Activated effector memory CD4-positive, alpha-beta T cell treated with anti-CD3 and anti-CD28 coated beads, Interleukin-2, amount 50 U/mL, for 16 hours (primary cell): ENCODE data around the gene PTPN1.
"Not testable (repeated sequence)": the region's sequence is repeated elsewhere in the genome, so short reads cannot be mapped to it uniquely, and the experiment has no call there.

ENCODE experiments used
- DNase-seq: peaks from one replicate; pipeline ENCODE4 v3.0.0-alpha.2; 2020

Gene PTPN1

GRCh38 chr20:50595988-50596693 is 86.0 kb downstream of the PTPN1 start:
- no peak for DNase-seq

- DNase-seq, result no peak
These were observed 86.5 kb downstream of the PTPN1 start for GRCh38 chr20:50596694-50597021.

DNA sequence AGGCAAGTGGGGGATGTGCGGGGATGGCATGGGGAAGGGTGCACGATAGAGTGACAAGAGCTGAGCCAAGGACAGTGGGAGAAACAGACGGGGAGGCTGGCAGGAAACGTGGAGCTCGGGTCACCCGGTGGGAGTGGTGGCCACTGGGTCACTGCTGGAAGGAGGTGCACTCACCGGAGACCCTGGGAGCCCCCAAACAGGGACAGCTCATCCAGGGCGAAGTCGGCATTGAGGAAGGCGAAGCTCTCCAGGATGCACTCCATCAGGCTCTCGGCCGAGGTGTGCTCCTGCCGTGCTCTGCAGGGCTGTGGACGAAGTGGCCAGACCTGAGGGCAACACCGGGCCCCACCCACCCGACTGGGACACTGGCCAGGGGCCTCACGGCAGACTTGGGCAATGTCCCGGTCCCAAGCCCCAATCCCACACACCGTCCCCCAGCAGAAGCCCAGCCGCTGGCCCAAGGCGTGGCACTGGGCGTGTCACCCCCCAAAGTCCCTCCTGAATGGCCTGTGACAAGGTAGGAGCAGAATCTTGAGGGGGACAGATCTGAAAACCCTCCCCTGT is 87.3 kb downstream of the PTPN1 start:
- no peak for DNase-seq

DNA sequence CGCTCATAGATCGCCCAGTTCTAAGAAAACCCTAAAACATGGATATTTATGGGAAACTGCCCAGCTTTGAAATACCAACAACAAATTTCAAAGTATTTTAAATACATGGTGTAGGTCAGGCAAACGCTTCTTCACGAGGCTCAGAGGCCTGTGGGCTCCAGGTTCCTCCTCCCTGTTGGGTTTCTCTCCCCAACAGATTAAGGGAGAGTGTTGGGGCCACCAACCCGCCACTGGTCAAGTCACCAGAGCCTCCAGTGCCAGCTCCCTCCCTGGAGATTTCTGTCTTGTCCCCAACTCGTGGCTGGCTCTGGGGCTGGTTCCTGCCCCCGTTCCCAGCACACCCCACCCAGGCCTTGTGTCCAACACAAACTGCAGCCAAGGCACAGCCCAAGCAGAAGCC is 87.9 kb downstream of the PTPN1 start:
- no peak for DNase-seq

- not testable (repeated sequence) for DNase-seq
These were observed 88.6 kb downstream of the PTPN1 start for GRCh38 chr20:50598768-50599167.

DNA sequence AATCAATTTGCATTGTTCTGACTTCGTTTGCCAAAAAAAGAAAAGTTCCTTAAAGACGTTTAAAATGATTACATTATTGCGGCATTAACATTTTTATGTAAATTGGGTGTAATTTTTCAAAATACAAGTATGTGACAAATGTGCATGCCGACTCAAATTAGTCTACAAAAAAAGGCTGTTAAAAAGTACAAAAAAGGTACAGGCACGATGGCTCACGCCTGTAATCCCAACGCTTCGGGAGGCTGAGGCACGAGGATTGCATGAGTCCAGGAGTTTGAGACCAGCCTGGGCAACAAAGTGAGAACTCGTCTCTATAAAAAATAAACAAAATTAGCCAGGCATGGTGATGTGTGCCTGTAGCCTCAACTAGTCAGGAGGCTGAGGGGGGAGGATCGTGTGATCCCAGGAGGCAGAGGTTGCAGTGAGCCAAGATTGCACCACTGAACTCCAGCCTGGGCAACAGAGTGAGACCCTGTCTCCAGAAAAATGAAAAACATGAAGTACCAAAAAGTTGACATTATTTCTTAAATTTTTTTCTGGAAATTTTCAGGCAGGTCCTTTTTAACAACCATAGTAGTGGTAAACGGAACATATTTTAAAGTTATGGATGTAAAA is 90.2 kb downstream of the PTPN1 start:
- DNase-seq, result no peak

- DNase-seq, result no peak
These were observed 91.6 kb downstream of the PTPN1 start for GRCh38 chr20:50601511-50602431.

GRCh38 chr20:50602432-50603088 is 92.4 kb downstream of the PTPN1 start:
- no peak for DNase-seq

- no peak for DNase-seq
These were observed 94.3 kb downstream of the PTPN1 start for GRCh38 chr20:50604451-50604850.

- no peak for DNase-seq
These were observed 95.0 kb downstream of the PTPN1 start for GRCh38 chr20:50605136-50605535.

DNA sequence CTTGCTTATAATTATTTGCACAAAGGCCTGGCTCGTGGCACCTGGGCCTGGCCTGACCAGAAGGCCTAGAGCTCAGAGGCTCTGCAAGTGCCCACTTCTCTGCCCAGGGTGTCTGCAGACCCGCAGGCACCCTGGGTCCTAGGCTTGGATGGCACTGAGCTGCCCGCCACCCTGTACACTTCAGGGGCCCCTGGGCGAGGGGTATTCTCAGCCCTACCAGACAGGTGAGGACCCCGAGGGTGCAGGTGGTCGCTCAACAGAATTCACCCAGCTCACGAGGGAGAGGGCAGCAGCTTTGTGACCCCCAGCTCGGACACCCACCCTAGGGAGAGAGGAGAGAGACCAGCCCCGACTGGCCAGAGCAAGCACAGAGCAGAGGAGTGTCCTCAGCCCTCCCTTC is 97.3 kb downstream of the PTPN1 start:
- DNase-seq, result no peak

DNA sequence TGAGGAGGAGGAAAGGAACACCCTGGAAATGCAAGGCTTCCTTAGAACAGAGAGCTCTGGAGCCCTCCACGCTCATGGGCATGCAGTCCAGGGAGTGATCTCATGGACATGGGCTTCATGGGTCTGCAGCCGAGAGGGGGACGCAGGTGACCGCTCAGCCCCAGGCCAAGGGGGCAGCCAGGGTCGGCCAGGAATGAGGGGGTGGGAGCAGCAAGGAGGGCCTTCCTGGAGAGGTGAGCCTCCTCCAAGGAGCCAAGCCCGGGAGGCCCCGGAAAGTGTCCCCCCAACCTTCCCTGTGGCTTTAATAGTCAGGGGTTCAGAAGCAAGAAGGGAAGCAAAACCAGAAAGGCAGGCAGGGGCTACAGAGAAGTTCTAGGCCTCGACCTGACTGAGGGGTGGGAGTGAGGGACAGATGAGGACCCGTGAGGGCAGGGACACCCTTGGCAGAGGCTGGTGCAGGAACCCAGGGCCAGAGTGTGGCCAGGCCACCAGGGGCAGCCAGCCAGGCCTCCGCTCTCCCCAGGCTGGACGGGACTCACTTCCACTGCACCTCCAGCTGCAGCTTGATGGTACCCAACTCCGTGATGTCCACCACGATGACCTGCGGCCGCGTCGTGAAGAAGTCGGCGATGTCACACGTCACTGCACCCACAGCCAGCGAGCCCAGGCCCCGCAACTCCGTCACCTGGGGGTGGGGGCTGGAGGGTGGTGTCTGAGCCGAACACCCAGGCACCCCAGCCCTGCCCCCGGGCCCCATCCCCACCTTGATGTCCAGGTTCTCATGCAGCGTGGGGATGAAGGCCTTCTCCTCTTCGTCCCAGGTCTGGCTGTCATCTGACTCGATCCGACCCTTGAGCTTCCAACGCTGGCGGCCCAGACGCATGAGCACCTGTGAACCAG is 97.9 kb downstream of the PTPN1 start:
- DNase-seq, result no peak

- DNase-seq, result no peak
These were observed 98.5 kb downstream of the PTPN1 start for GRCh38 chr20:50608750-50609104.

DNA sequence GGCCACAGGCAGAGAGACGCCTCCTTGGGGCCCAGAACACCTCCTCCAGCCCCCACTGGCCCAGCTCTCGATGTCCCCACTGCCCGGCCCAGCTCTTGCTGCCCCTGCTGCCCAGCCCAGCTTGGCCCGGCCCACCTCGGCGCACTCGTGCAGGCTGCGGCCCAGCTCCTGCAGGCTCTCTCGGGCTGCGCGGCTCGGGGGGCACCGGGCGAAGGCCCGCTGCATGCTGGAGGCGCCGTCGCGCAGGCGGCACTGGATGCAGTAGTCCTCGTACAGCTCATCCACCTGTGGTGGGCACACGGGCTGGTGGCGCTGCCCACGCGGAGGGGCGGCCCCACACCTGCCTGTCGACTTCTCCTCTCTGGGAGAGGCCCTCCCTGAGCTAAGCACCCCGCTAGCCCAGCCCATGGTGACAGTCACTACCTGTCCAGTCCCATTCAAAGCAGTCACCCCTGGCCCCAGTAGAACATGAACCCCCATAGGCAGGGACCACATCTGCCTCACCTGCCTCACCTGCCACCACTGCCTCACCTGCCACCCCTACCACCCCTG is 99.3 kb downstream of the PTPN1 start:
- no peak for DNase-seq

- DNase-seq, result no peak
These were observed 100.1 kb downstream of the PTPN1 start for GRCh38 chr20:50610212-50610718.

- no peak for DNase-seq
These were observed 101.1 kb downstream of the PTPN1 start for GRCh38 chr20:50611128-50611810.

- no peak for DNase-seq
These were observed 103.4 kb downstream of the PTPN1 start for GRCh38 chr20:50613438-50614169.

DNA sequence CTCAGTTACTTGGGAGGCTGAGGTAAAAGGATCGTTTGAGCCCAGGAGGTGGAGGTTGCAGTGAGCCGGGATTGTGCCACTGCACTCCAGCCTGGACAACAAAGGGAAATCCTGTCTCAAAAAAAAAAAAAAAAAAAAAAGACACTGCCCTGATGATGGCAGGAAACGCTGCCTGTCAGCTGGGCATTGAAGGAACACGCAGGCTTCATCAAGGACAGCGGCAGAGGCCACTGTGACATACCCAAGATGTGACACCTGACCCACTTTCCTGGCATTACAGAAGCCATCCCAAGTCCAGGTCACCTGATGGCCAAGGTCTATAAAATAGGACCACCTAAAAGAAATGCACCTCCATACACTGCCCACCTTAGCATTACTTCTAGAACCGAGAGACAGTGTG is 105.2 kb downstream of the PTPN1 start:
- DNase-seq, result no peak

DNA sequence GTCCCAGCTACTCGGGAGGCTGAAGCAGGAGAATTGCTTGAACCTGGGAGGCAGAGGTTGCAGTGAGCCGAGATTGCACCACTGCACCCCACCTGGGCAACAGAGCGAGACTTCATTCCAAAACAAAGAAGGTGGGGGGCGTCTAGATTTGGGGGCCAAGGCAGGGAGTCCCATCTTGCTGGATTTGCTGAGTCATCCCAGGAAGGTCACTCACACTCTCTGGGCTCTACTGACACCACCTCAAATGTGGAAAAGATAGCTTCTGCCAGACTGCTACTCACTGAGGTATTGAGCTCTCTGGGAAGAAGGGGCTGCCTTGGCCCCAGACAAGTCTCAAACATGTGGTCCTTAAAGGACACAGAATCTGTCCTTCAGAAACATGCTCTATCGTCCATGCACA is 106.8 kb downstream of the PTPN1 start:
- no peak for DNase-seq

GRCh38 chr20:50618537-50618936 is 108.4 kb downstream of the PTPN1 start:
- DNase-seq, result no peak
